Measurements from ENCODE around the gene PTPN6. TPM values are rescaled to one million over a fixed set of nuclear protein-coding genes. Genes with fewer than 3 reads are reported as not detected.

Gene PTPN6
- total and polyA plus RNA-seq, 10 of the 15 experiments (the other 5 are each of a cell fraction or from before 2014, with no cell fraction given): 229 to 457 (median 370) TPM

DNA sequence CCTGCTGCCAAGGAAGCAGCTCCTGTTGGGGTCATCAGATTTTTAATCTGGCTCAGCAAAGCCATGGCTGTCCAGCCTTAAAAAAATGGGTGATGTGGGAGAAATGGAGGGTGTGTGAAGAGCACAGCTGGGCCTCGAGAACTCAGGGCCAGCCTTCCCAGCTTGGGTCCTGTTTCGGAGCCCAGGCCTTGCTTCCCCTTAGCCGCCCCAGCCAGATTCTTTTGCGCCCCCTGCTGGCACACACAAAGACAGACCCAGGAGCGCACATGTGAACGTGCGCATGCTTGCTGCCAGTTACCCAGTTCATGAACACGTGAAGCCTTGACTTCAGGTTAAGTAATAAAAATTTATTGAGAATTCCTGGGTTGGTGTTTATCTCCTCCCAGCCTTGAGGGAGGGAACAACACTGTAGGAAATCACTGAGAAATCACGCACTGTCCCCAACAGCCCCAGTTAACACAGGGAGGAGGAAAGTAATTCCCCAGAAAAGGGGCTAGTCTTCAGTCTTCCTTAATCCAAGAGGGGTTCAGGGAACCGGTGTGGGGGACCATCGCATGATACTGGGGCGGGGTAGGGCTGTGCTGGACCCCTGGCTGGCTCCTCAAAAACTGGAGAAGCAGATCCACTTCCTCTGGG is 14.0 kb downstream of the PTPN6 start (continued):
- TF ChIP-seq, protein P1, sequence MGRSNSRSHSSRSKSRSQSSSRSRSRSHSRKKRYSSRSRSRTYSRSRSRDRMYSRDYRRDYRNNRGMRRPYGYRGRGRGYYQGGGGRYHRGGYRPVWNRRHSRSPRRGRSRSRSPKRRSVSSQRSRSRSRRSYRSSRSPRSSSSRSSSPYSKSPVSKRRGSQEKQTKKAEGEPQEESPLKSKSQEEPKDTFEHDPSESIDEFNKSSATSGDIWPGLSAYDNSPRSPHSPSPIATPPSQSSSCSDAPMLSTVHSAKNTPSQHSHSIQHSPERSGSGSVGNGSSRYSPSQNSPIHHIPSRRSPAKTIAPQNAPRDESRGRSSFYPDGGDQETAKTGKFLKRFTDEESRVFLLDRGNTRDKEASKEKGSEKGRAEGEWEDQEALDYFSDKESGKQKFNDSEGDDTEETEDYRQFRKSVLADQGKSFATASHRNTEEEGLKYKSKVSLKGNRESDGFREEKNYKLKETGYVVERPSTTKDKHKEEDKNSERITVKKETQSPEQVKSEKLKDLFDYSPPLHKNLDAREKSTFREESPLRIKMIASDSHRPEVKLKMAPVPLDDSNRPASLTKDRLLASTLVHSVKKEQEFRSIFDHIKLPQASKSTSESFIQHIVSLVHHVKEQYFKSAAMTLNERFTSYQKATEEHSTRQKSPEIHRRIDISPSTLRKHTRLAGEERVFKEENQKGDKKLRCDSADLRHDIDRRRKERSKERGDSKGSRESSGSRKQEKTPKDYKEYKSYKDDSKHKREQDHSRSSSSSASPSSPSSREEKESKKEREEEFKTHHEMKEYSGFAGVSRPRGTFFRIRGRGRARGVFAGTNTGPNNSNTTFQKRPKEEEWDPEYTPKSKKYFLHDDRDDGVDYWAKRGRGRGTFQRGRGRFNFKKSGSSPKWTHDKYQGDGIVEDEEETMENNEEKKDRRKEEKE (IDR thresholded peaks at IDR 0.05): no peak
- TF ChIP-seq, protein P2, sequence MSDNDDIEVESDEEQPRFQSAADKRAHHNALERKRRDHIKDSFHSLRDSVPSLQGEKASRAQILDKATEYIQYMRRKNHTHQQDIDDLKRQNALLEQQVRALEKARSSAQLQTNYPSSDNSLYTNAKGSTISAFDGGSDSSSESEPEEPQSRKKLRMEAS (IDR thresholded peaks at IDR 0.05; ENCODE audit: low read depth, low read length): peak; percentile 80; the same call in 1 of the 2 replicates
- peak; percentile 63 for TF ChIP-seq NRF1 (conservative IDR thresholded peaks at IDR 0.05; ENCODE audit: low read depth, low read length)
- TF ChIP-seq ZNF207 (IDR thresholded peaks at IDR 0.05; ENCODE audit: borderline replicate concordance): no peak
- no peak for TF ChIP-seq STAT1 (conservative IDR thresholded peaks at IDR 0.05)
- TF ChIP-seq SUZ12 (IDR thresholded peaks at IDR 0.05; ENCODE audit: unreplicated experiment): no peak
- no peak for TF ChIP-seq CBX5 (IDR thresholded peaks at IDR 0.05; ENCODE audit: low read depth)
- TF ChIP-seq CREB1 (IDR thresholded peaks at IDR 0.05; ENCODE audit: low read depth): no peak
- TF ChIP-seq CBFB (IDR thresholded peaks at IDR 0.05; ENCODE audit: low read depth): no peak
- TF ChIP-seq ZSCAN29 (IDR thresholded peaks at IDR 0.05): no peak
- peak; percentile 13; the same call in 1 of the 3 replicates for TF ChIP-seq POU2F2 (IDR thresholded peaks at IDR 0.05; ENCODE audit: borderline replicate concordance, low read depth, low read length)
- TF ChIP-seq, protein P3, sequence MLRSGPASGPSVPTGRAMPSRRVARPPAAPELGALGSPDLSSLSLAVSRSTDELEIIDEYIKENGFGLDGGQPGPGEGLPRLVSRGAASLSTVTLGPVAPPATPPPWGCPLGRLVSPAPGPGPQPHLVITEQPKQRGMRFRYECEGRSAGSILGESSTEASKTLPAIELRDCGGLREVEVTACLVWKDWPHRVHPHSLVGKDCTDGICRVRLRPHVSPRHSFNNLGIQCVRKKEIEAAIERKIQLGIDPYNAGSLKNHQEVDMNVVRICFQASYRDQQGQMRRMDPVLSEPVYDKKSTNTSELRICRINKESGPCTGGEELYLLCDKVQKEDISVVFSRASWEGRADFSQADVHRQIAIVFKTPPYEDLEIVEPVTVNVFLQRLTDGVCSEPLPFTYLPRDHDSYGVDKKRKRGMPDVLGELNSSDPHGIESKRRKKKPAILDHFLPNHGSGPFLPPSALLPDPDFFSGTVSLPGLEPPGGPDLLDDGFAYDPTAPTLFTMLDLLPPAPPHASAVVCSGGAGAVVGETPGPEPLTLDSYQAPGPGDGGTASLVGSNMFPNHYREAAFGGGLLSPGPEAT (IDR thresholded peaks at IDR 0.05; ENCODE audit: low read depth): no peak
- TF ChIP-seq E2F8 (IDR thresholded peaks at IDR 0.05; ENCODE audit: low read depth, partially characterized antibody): no peak
- TF ChIP-seq SMC3 (IDR thresholded peaks at IDR 0.05; ENCODE audit: borderline replicate concordance, low read length): peak; percentile 94
- TF ChIP-seq SUPT20H (IDR thresholded peaks at IDR 0.05; ENCODE audit: borderline replicate concordance, control insufficient read depth, low read depth, low read length): no peak
- no peak for TF ChIP-seq ESRRA (IDR thresholded peaks at IDR 0.05; ENCODE audit: low read length)
- TF ChIP-seq ELK1 (IDR thresholded peaks at IDR 0.05; ENCODE audit: low read depth, low read length): no peak
- peak; percentile 32 for TF ChIP-seq USF1 (IDR thresholded peaks at IDR 0.05; ENCODE audit: borderline replicate concordance, extremely low read length, insufficient read depth, low read depth, low read length)
- TF ChIP-seq TCF3 (IDR thresholded peaks at IDR 0.05; ENCODE audit: borderline replicate concordance, insufficient read depth, low read depth, low read length): 0 out of 2 replicates have a peak, but pooled peaks have one; percentile 25

Measured in GM12878 (cell line).